ENCODE results near the gene ZNG1A. TPM values are rescaled to one million over a fixed set of nuclear protein-coding genes. Genes with fewer than 3 reads are reported as not detected.
"Not testable (repeated sequence)": the region's sequence is repeated elsewhere in the genome, so short reads cannot be mapped to it uniquely, and the experiment has no call there.

ZNG1A gene
- total and polyA plus RNA-seq, 2 experiments from 2014 or later = 70.3 to 180 TPM

GRCh38 chr9:209143-209758 is 30.4 kb upstream of the ZNG1A start:
- Mint-ChIP-seq H3K36me3 (ENCODE audit: low read depth) (no peaks in the 10 kb centered on the region), H3K4me3 (no peak overlapping the region), H3K27me3 (ENCODE audit: insufficient read depth, low read depth, poor library complexity) (peaks cover 9% of the 10 kb centered on the region), H3K4me1 (no peaks in the 10 kb centered on the region), H3K9me3 (no peaks in the 10 kb centered on the region), H3K27ac (no peak overlapping the region)
- Histone ChIP-seq H3K27ac (ENCODE audit: low read depth) (no peak overlapping the region), H3K79me2 (replicated peaks; ENCODE audit: insufficient read depth) (no peaks in the 10 kb centered on the region), H3K4me1 (ENCODE audit: insufficient read depth) (no peaks in the 10 kb centered on the region), H3K9me2 (ENCODE audit: insufficient read depth) (no peaks in the 10 kb centered on the region; the same call in 1 of the 2 replicates), H4K20me1 (replicated peaks; ENCODE audit: insufficient read depth) (no peaks in the 10 kb centered on the region), H3K36me3 (ENCODE audit: insufficient read depth) (no peaks in the 10 kb centered on the region), H3K4me3 (no peak overlapping the region), H3K4me2 (no peak overlapping the region), H3K27me3 (ENCODE audit: insufficient read depth) (peaks cover 27% of the 10 kb centered on the region), H3F3A (replicated peaks; ENCODE audit: low read depth) (peaks cover 5% of the 10 kb centered on the region; the same call in 1 of the 2 replicates), H2AFZ (peak overlapping the region; percentile 78; the same call in 1 of the 2 replicates)
- ATAC-seq = no peak
- no peak for DNase-seq (ENCODE audit: low spot score)
- no peak for TF ChIP-seq EZH2phosphoT487 (IDR thresholded peaks at IDR 0.05; ENCODE audit: unreplicated experiment)
- no peak for TF ChIP-seq NANOG (IDR thresholded peaks at IDR 0.05; ENCODE audit: borderline replicate concordance)
- TF ChIP-seq STAT1 (IDR thresholded peaks at IDR 0.05; ENCODE audit: unreplicated experiment) = no peak
- no peak for TF ChIP-seq EZH2 (IDR thresholded peaks at IDR 0.05; ENCODE audit: low read depth, unreplicated experiment)

- Histone ChIP-seq H3K27ac (ENCODE audit: low read depth) (no peak overlapping the region), H3K4me1 (ENCODE audit: insufficient read depth) (no peaks in the 10 kb centered on the region), H3K36me3 (ENCODE audit: insufficient read depth) (no peaks in the 10 kb centered on the region), H3K9me2 (ENCODE audit: insufficient read depth) (no peaks in the 10 kb centered on the region; the same call in 1 of the 2 replicates), H3K4me2 (no peak overlapping the region), H3K27me3 (ENCODE audit: insufficient read depth) (peaks cover under 1% of the 10 kb centered on the region; the same call in 1 of the 2 replicates), H4K20me1 (replicated peaks; ENCODE audit: insufficient read depth) (no peaks in the 10 kb centered on the region), H3K79me2 (replicated peaks; ENCODE audit: insufficient read depth) (no peaks in the 10 kb centered on the region), H2AFZ (no peak overlapping the region), H3K4me3 (no peak overlapping the region), H3F3A (replicated peaks; ENCODE audit: low read depth) (no peaks in the 10 kb centered on the region)
- Mint-ChIP-seq H3K27me3 (ENCODE audit: insufficient read depth, low read depth, poor library complexity) (no peaks in the 10 kb centered on the region), H3K4me3 (no peak overlapping the region), H3K27ac (no peak overlapping the region), H3K4me1 (no peaks in the 10 kb centered on the region), H3K9me3 (no peaks in the 10 kb centered on the region), H3K36me3 (ENCODE audit: low read depth) (no peaks in the 10 kb centered on the region)
- no peak for DNase-seq (ENCODE audit: low spot score)
- ATAC-seq = no peak
- TF ChIP-seq STAT1 (IDR thresholded peaks at IDR 0.05; ENCODE audit: unreplicated experiment) = no peak
Observed at GRCh38 chr9:206481-206880, 27.6 kb upstream of the ZNG1A start.

- not testable (repeated sequence) for H3K27ac Mint-ChIP-seq; H2AFZ ChIP-seq; H3K27me3 Mint-ChIP-seq (ENCODE audit: insufficient read depth, low read depth, poor library complexity); H3K36me3 Mint-ChIP-seq (ENCODE audit: low read depth); H3K4me3 Mint-ChIP-seq; H3K79me2 ChIP-seq (replicated peaks; ENCODE audit: insufficient read depth); H4K20me1 ChIP-seq (replicated peaks; ENCODE audit: insufficient read depth); H3K4me3 ChIP-seq; H3K4me2 ChIP-seq; H3K9me3 Mint-ChIP-seq; H3K4me1 Mint-ChIP-seq; H3F3A ChIP-seq (replicated peaks; ENCODE audit: low read depth); H3K9me2 ChIP-seq (ENCODE audit: insufficient read depth); H3K27ac ChIP-seq (ENCODE audit: low read depth); DNase-seq (ENCODE audit: low spot score); ATAC-seq; H3K36me3 ChIP-seq (ENCODE audit: insufficient read depth); H3K4me1 ChIP-seq (ENCODE audit: insufficient read depth); H3K27me3 ChIP-seq (ENCODE audit: insufficient read depth)
Observed at GRCh38 chr9:199601-200000, 20.7 kb upstream of the ZNG1A start.

GRCh38 chr9:178140-178825 is 573 bp downstream of the ZNG1A start:
- not testable (repeated sequence) for H3K4me1 ChIP-seq (ENCODE audit: insufficient read depth); H3K27ac ChIP-seq (ENCODE audit: low read depth); H3K27me3 ChIP-seq (ENCODE audit: insufficient read depth); H3K36me3 Mint-ChIP-seq (ENCODE audit: low read depth); H2AFZ ChIP-seq; H3K36me3 ChIP-seq (ENCODE audit: insufficient read depth); H3F3A ChIP-seq (replicated peaks; ENCODE audit: low read depth); H3K4me1 Mint-ChIP-seq; H3K79me2 ChIP-seq (replicated peaks; ENCODE audit: insufficient read depth); H3K9me3 Mint-ChIP-seq; H4K20me1 ChIP-seq (replicated peaks; ENCODE audit: insufficient read depth); H3K27me3 Mint-ChIP-seq (ENCODE audit: insufficient read depth, low read depth, poor library complexity); H3K9me2 ChIP-seq (ENCODE audit: insufficient read depth); ATAC-seq
- peak overlapping the region; percentile 89 for H3K4me3 Mint-ChIP-seq
- DNase-seq (ENCODE audit: low spot score) = peak; percentile 13
- peak overlapping the region; percentile 93 for H3K27ac Mint-ChIP-seq
- peak overlapping the region; percentile 61 for H3K4me3 ChIP-seq
- H3K4me2 ChIP-seq = peak overlapping the region; percentile 80

DNA sequence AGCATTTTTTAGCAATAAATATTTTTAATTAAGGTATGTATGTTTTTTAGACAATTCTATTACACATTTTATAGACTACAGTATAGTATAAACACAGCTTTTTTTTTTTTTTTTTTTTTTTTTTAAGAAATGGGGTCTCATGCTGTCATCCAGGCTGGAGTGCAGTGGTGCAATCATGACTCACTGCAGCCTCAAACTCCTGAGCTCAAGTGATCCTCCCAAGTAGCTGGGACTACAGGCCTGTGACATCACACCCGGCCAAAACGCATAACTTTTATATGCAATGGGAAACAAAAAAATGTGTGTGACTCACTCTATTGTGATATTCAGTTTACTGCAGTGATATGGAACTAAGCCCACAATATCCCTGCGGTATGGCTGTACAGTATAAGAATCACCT is 9.1 kb downstream of the ZNG1A start:
- DNase-seq (ENCODE audit: low spot score); H3K4me3 Mint-ChIP-seq; H3K9me2 ChIP-seq (ENCODE audit: insufficient read depth); H4K20me1 ChIP-seq (replicated peaks; ENCODE audit: insufficient read depth); H3K36me3 Mint-ChIP-seq (ENCODE audit: low read depth); H3K27ac ChIP-seq (ENCODE audit: low read depth); H3K9me3 Mint-ChIP-seq; H3K27me3 ChIP-seq (ENCODE audit: insufficient read depth); ATAC-seq; H3K4me2 ChIP-seq; H3K27me3 Mint-ChIP-seq (ENCODE audit: insufficient read depth, low read depth, poor library complexity); H3K36me3 ChIP-seq (ENCODE audit: insufficient read depth); H3K4me3 ChIP-seq; H3K4me1 Mint-ChIP-seq; H3K79me2 ChIP-seq (replicated peaks; ENCODE audit: insufficient read depth); H3K27ac Mint-ChIP-seq; H3K4me1 ChIP-seq (ENCODE audit: insufficient read depth); H3F3A ChIP-seq (replicated peaks; ENCODE audit: low read depth); H2AFZ ChIP-seq: not testable (repeated sequence)

DNA sequence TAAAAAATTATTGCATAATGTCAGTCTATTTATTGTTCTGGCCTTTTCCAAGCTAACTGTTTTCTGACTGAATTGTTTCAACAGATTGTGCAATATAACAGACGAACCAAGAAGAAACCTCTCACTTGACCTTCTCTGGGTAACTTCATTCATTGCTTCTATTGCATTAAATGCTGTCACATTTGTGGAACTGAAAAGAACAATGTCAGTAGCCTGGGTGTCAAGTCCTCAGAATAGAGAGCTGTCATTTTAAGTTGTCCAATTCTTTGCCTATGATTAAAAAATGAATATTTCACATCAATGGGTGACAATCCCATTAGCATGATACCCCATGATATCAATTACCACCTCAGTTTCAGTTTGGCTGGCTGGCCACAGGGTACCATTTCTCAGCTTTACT is 19.0 kb downstream of the ZNG1A start:
- not testable (repeated sequence) for H3K4me1 ChIP-seq (ENCODE audit: insufficient read depth); H4K20me1 ChIP-seq (replicated peaks; ENCODE audit: insufficient read depth)

More for the DNA sequence above, 19.0 kb downstream of the ZNG1A start:
- not testable (repeated sequence) for H3K27ac ChIP-seq (ENCODE audit: low read depth); H3K4me1 Mint-ChIP-seq; ATAC-seq; H2AFZ ChIP-seq; H3K79me2 ChIP-seq (replicated peaks; ENCODE audit: insufficient read depth); H3K36me3 Mint-ChIP-seq (ENCODE audit: low read depth); H3K4me2 ChIP-seq; H3K27me3 Mint-ChIP-seq (ENCODE audit: insufficient read depth, low read depth, poor library complexity); H3K27ac Mint-ChIP-seq; H3K9me3 Mint-ChIP-seq; H3K27me3 ChIP-seq (ENCODE audit: insufficient read depth); H3K4me3 Mint-ChIP-seq; H3F3A ChIP-seq (replicated peaks; ENCODE audit: low read depth); H3K36me3 ChIP-seq (ENCODE audit: insufficient read depth); H3K4me3 ChIP-seq; H3K9me2 ChIP-seq (ENCODE audit: insufficient read depth); DNase-seq (ENCODE audit: low spot score)
